GM23338 (cell line): Measurements from ENCODE around the gene IDH3B. TPM values are rescaled to one million over a fixed set of nuclear protein-coding genes. Genes with fewer than 3 reads are reported as not detected.

Source experiments
- ATAC-seq: fragments of 200-7000 bp; cut with Tn5 transposase; 3 replicates; pipeline ENCODE4 v1.9.1; 2020
- DNase-seq: peaks from one replicate; pipeline ENCODE4 v3.0.0-alpha.2; 2015; ENCODE audit warnings: low spot score
- H2AFZ ChIP-seq: fragments of 200-600 bp; sonication (generic); 2 replicates; pipeline ENCODE4 v1.8.0; 2016; ENCODE audit warnings: antibody characterized with exemption, mild to moderate bottlenecking, moderate library complexity
- H3F3A ChIP-seq: fragments of 200-600 bp; sonication (generic); replicated peaks from 2 replicates; pipeline ENCODE4 v1.8.0; 2017; ENCODE audit warnings: antibody characterized with exemption, mixed run types, low read depth
- H3K27ac ChIP-seq: fragments of 200-600 bp; sonication (generic); 2 replicates; pipeline ENCODE4 v1.6.1; 2016; ENCODE audit warnings: low read depth
- H3K27me3 ChIP-seq: fragments of 200-600 bp; sonication (generic); 2 replicates; pipeline ENCODE4 v1.8.0; 2016; ENCODE audit warnings: mild to moderate bottlenecking, mixed run types, moderate library complexity; ENCODE audit not compliant: insufficient read depth
- H3K36me3 ChIP-seq: fragments of 200-600 bp; sonication (generic); 2 replicates; pipeline ENCODE4 v1.8.0; 2016; ENCODE audit warnings: mild to moderate bottlenecking; ENCODE audit not compliant: insufficient read depth
- H3K4me1 ChIP-seq: fragments of 200-600 bp; sonication (generic); 2 replicates; pipeline ENCODE4 v1.8.0; 2016; ENCODE audit warnings: mild to moderate bottlenecking, moderate library complexity; ENCODE audit not compliant: insufficient read depth
- H3K4me2 ChIP-seq: fragments of 200-600 bp; sonication (generic); 2 replicates; pipeline ENCODE4 v1.7.1; 2017; ENCODE audit warnings: mixed run types
- H3K4me3 ChIP-seq: fragments of 200-600 bp; sonication (generic); 2 replicates; pipeline ENCODE4 v1.6.1; 2016; ENCODE audit warnings: mixed run types
- H3K79me2 ChIP-seq: fragments of 200-600 bp; sonication (generic); replicated peaks from 2 replicates; pipeline ENCODE4 v1.8.0; 2017; ENCODE audit warnings: mild to moderate bottlenecking; ENCODE audit not compliant: insufficient read depth
- H3K9me2 ChIP-seq: fragments of 200-600 bp; sonication (generic); 2 replicates; pipeline ENCODE4 v1.8.0; 2017; ENCODE audit not compliant: insufficient read depth
- H4K20me1 ChIP-seq: fragments of 200-600 bp; sonication (generic); replicated peaks from 2 replicates; pipeline ENCODE4 v1.8.0; 2017; ENCODE audit warnings: mild to moderate bottlenecking; ENCODE audit not compliant: insufficient read depth
- H3K27ac Mint-ChIP-seq: 2 replicates; pipeline ENCODE4 v1.8.0; 2020; ENCODE audit warnings: inconsistent platforms, mild to moderate bottlenecking, moderate library complexity, mixed read lengths
- H3K27me3 Mint-ChIP-seq: 3 replicates; pipeline ENCODE4 v1.8.0; 2022; ENCODE audit warnings: low read depth, mild to moderate bottlenecking, moderate library complexity, mixed read lengths, inconsistent platforms; ENCODE audit not compliant: insufficient read depth, poor library complexity
- H3K36me3 Mint-ChIP-seq: 3 replicates; pipeline ENCODE4 v1.8.0; 2021; ENCODE audit warnings: low read depth, mild to moderate bottlenecking, inconsistent platforms, moderate library complexity, mixed read lengths
- H3K4me1 Mint-ChIP-seq: 3 replicates; pipeline ENCODE4 v1.8.0; 2020; ENCODE audit warnings: mild to moderate bottlenecking, inconsistent platforms, mixed read lengths
- H3K4me3 Mint-ChIP-seq: 3 replicates; pipeline ENCODE4 v1.8.0; 2021; ENCODE audit warnings: moderate library complexity, mild to moderate bottlenecking, inconsistent platforms, mixed read lengths
- H3K9me3 Mint-ChIP-seq: 3 replicates; pipeline ENCODE4 v1.8.0; 2020; ENCODE audit warnings: moderate library complexity, mild to moderate bottlenecking, inconsistent platforms, mixed read lengths
- CTCF ChIP-seq, 2 experiments: fragments of 200-600 bp in 1 of 2; sonication (generic) in 1 of 2; conservative IDR thresholded peaks; 2 replicates each; pipeline versions ENCODE4 v1.5.1 to v1.6.1; 2016 to 2017; ENCODE audit warnings: antibody characterized with exemption in 2 of 2, low read depth in 2 of 2, mild to moderate bottlenecking in 2 of 2, moderate library complexity in 1 of 2
- JUNB ChIP-seq: IDR thresholded peaks from one replicate; pipeline ENCODE4 v1.6.1; 2016; ENCODE audit warnings: antibody characterized with exemption; ENCODE audit not compliant: unreplicated experiment
- NANOG ChIP-seq: IDR thresholded peaks from 2 replicates; pipeline ENCODE4 v1.6.1; 2016; ENCODE audit warnings: antibody characterized with exemption, borderline replicate concordance
- POLR2AphosphoS5 ChIP-seq: IDR thresholded peaks from 2 replicates; pipeline ENCODE4 v1.6.1; 2016; ENCODE audit warnings: antibody characterized with exemption, low read depth
- ZNF331 ChIP-seq: fragments of 250-450 bp; sonication (Bioruptor Pico); IDR thresholded peaks from 2 replicates; pipeline ENCODE4 v1.5.0; 2020; ENCODE audit warnings: low read depth, mild to moderate bottlenecking, moderate library complexity
- ZNF462 ChIP-seq: fragments of 250-450 bp; sonication (Bioruptor Pico); IDR thresholded peaks from 2 replicates; pipeline ENCODE4 v1.5.0; 2020; ENCODE audit warnings: mild to moderate bottlenecking, moderate library complexity
- polyA plus RNA-seq: library from polyadenylated mRNA; unstranded; fragments of >200 nt; fragmentation: Nextera tagmentation; extraction: Ambion mirVana; gene quantifications from 2 replicates; pipeline ENCODE4 v1.2.1, GENCODE V29; 2016
- total RNA-seq: library from RNA; depleted of rRNA; stranded (reverse); fragments of >200 nt; shearing (Covaris generic); gene quantifications from 2 replicates; pipeline ENCODE4 v1.2.3, GENCODE V29; 2014

The IDH3B gene
- total and polyA plus RNA-seq, 2 experiments from 2014 or later: 87.1 to 126 TPM

GRCh38 chr20:2699775-2700413 lies 35.9 kb upstream of the IDH3B start:
- Histone ChIP-seq H3K27me3 (peaks cover 97% of the 10 kb centered on the region), H3F3A (no peaks in the 10 kb centered on the region), H3K79me2 (no peaks in the 10 kb centered on the region), H3K4me2 (0 out of 2 replicates have a peak overlapping the region, but pooled peaks have one; percentile 72), H3K4me1 (peaks cover 26% of the 10 kb centered on the region; the same call in 1 of the 2 replicates), H3K4me3 (no peak overlapping the region), H3K27ac (no peak overlapping the region), H3K36me3 (no peaks in the 10 kb centered on the region), H3K9me2 (no peaks in the 10 kb centered on the region), H4K20me1 (peaks cover 7% of the 10 kb centered on the region; the same call in 1 of the 2 replicates), H2AFZ (no peak overlapping the region)
- H3K27me3 Mint-ChIP-seq: peaks cover 66% of the 10 kb centered on the region
- TF ChIP-seq CTCF (conservative IDR thresholded peaks at IDR 0.05; ENCODE audit: low read depth in 2 of 2) (peak; percentile 7 to 40; a peak in 2 of 4 replicates), JUNB (no peak)
- H3K4me1 Mint-ChIP-seq: peaks cover 44% of the 10 kb centered on the region
- no peaks in the 10 kb centered on the region; the same call in 2 of the 3 replicates for H3K9me3 Mint-ChIP-seq
- DNase-seq (peak; percentile 27), ATAC-seq (peak; percentile 10; the same call in 2 of the 3 replicates)
- peaks cover 2% of the 10 kb centered on the region; the same call in 1 of the 3 replicates for H3K36me3 Mint-ChIP-seq
- H3K27ac Mint-ChIP-seq: no peak overlapping the region
- H3K4me3 Mint-ChIP-seq: no peak overlapping the region

- DNase-seq: no peak
- H3K36me3 Mint-ChIP-seq: peaks cover 4% of the 10 kb centered on the region; the same call in 1 of the 3 replicates
- Histone ChIP-seq H3K4me1 (peaks cover 33% of the 10 kb centered on the region; the same call in 1 of the 2 replicates), H3K4me2 (no peak overlapping the region), H2AFZ (no peak overlapping the region), H3K27me3 (peaks cover 97% of the 10 kb centered on the region), H3F3A (no peaks in the 10 kb centered on the region), H3K4me3 (no peak overlapping the region), H3K9me2 (no peaks in the 10 kb centered on the region), H3K36me3 (no peaks in the 10 kb centered on the region), H3K27ac (no peak overlapping the region), H4K20me1 (peaks cover 10% of the 10 kb centered on the region; the same call in 1 of the 2 replicates), H3K79me2 (no peaks in the 10 kb centered on the region)
- peaks cover 49% of the 10 kb centered on the region for H3K4me1 Mint-ChIP-seq
- peaks cover 76% of the 10 kb centered on the region for H3K27me3 Mint-ChIP-seq
- H3K27ac Mint-ChIP-seq: no peak overlapping the region
- H3K4me3 Mint-ChIP-seq: no peak overlapping the region
- ATAC-seq: no peak
- no peaks in the 10 kb centered on the region; the same call in 2 of the 3 replicates for H3K9me3 Mint-ChIP-seq
- TF ChIP-seq CTCF (conservative IDR thresholded peaks at IDR 0.05; ENCODE audit: low read depth in 2 of 2) (no peak), ZNF462 (no peak), POLR2AphosphoS5 (no peak), ZNF331 (CRISPR knock-in tag) (no peak), NANOG (no peak)
Measured at GRCh38 chr20:2698912-2699311, 34.9 kb upstream of the IDH3B start.
